Mucosa of stomach (tissue), 1 donor: ENCODE data around the gene ATP6AP1.

Experiments used
- H3K27me3 ChIP-seq: one replicate; pipeline ENCODE4 v1.7.0; 2013; ENCODE audit warnings: mild to moderate bottlenecking, low read length; ENCODE audit not compliant: control insufficient read depth, insufficient read depth
- H3K36me3 ChIP-seq: one replicate; pipeline ENCODE4 v1.7.0; 2013; ENCODE audit warnings: low read length; ENCODE audit not compliant: control insufficient read depth, insufficient read depth
- H3K4me1 ChIP-seq: one replicate; pipeline ENCODE4 v1.7.0; 2013; ENCODE audit warnings: mild to moderate bottlenecking, low read length; ENCODE audit not compliant: control insufficient read depth, insufficient read depth
- H3K4me3 ChIP-seq: one replicate; pipeline ENCODE4 v1.7.0; 2013; ENCODE audit warnings: low read length
- H3K9ac ChIP-seq: one replicate; pipeline ENCODE4 v1.7.0; 2013; ENCODE audit warnings: mild to moderate bottlenecking, low read length, moderate library complexity
- H3K9me3 ChIP-seq: one replicate; pipeline ENCODE4 v1.7.0; 2013; ENCODE audit warnings: mild to moderate bottlenecking, low read length, moderate library complexity; ENCODE audit not compliant: control insufficient read depth
- donor health status: Pancreatic carcinoma.

The ATP6AP1 gene

GRCh38 chrX:154436983-154437752, 8.7 kb downstream of the ATP6AP1 start, which contains the start of gene GDI1:
Gene GDI1 (plus strand): TSS chrX:154437154. CDS start chrX:154437255, 101 bp downstream.
- Histone ChIP-seq H3K27me3 (no peaks in the 10 kb centered on the region), H3K4me1 (peaks cover 10% of the 10 kb centered on the region), H3K9me3 (no peaks in the 10 kb centered on the region), H3K4me3 (peak within 1 kb of the TSS; percentile 25), H3K36me3 (no peaks in the 10 kb centered on the region), H3K9ac (no peak within 1 kb of the TSS)

- H3K27me3 ChIP-seq: no peaks in the 10 kb centered on the region
- peak overlapping the region; percentile 28 for H3K9ac ChIP-seq
- no peaks in the 10 kb centered on the region for H3K9me3 ChIP-seq
- no peaks in the 10 kb centered on the region for H3K36me3 ChIP-seq
- H3K4me3 ChIP-seq: peak overlapping the region; percentile 25
- peaks cover 10% of the 10 kb centered on the region for H3K4me1 ChIP-seq
Observed at GRCh38 chrX:154437971-154438893, 9.8 kb downstream of the ATP6AP1 start.

- no peaks in the 10 kb centered on the region for H3K27me3 ChIP-seq
- H3K4me3 ChIP-seq: no peak overlapping the region
- no peaks in the 10 kb centered on the region for H3K9me3 ChIP-seq
- H3K36me3 ChIP-seq: no peaks in the 10 kb centered on the region
- peaks cover 12% of the 10 kb centered on the region for H3K4me1 ChIP-seq
- H3K9ac ChIP-seq: no peak overlapping the region
Observed at GRCh38 chrX:154439841-154440240, 11.4 kb downstream of the ATP6AP1 start.

GRCh38 chrX:154440623-154441357, 12.3 kb downstream of the ATP6AP1 start:
- Histone ChIP-seq H3K4me1 (peaks cover 17% of the 10 kb centered on the region), H3K4me3 (no peak overlapping the region), H3K9ac (no peak overlapping the region), H3K36me3 (no peaks in the 10 kb centered on the region), H3K27me3 (no peaks in the 10 kb centered on the region), H3K9me3 (no peaks in the 10 kb centered on the region)

GRCh38 chrX:154441564-154441963, 13.1 kb downstream of the ATP6AP1 start:
- Histone ChIP-seq H3K36me3 (no peaks in the 10 kb centered on the region), H3K4me3 (no peak overlapping the region), H3K27me3 (no peaks in the 10 kb centered on the region), H3K9me3 (no peaks in the 10 kb centered on the region), H3K4me1 (peaks cover 17% of the 10 kb centered on the region), H3K9ac (no peak overlapping the region)

- Histone ChIP-seq H3K36me3 (no peaks in the 10 kb centered on the region), H3K4me3 (no peak overlapping the region), H3K9me3 (no peaks in the 10 kb centered on the region), H3K27me3 (no peaks in the 10 kb centered on the region), H3K4me1 (peaks cover 17% of the 10 kb centered on the region), H3K9ac (no peak overlapping the region)
Observed at GRCh38 chrX:154441984-154442707, 13.7 kb downstream of the ATP6AP1 start.

GRCh38 chrX:154443479-154443910, 15.0 kb downstream of the ATP6AP1 start:
- Histone ChIP-seq H3K9ac (peak overlapping the region; percentile 61), H3K36me3 (no peaks in the 10 kb centered on the region), H3K27me3 (no peaks in the 10 kb centered on the region), H3K9me3 (no peaks in the 10 kb centered on the region), H3K4me1 (peaks cover 8% of the 10 kb centered on the region), H3K4me3 (no peak overlapping the region)

- Histone ChIP-seq H3K4me1 (peaks cover 7% of the 10 kb centered on the region), H3K27me3 (no peaks in the 10 kb centered on the region), H3K4me3 (peak within 1 kb of the TSS; percentile 25), H3K36me3 (no peaks in the 10 kb centered on the region), H3K9me3 (no peaks in the 10 kb centered on the region), H3K9ac (peak within 1 kb of the TSS; percentile 75)
Observed at GRCh38 chrX:154443992-154444754, 15.7 kb downstream of the ATP6AP1 start, which contains the start of gene FAM50A. Gene FAM50A (plus strand): TSS chrX:154444141. CDS start chrX:154444236, 95 bp downstream.

GRCh38 chrX:154444755-154445246, 16.3 kb downstream of the ATP6AP1 start:
- Histone ChIP-seq H3K9ac (peak overlapping the region; percentile 75), H3K9me3 (no peaks in the 10 kb centered on the region), H3K4me1 (peaks cover 7% of the 10 kb centered on the region), H3K36me3 (no peaks in the 10 kb centered on the region), H3K27me3 (no peaks in the 10 kb centered on the region), H3K4me3 (peak overlapping the region; percentile 25)

- H3K9ac ChIP-seq: no peak overlapping the region
- no peaks in the 10 kb centered on the region for H3K27me3 ChIP-seq
- no peaks in the 10 kb centered on the region for H3K36me3 ChIP-seq
- peaks cover 7% of the 10 kb centered on the region for H3K4me1 ChIP-seq
- H3K9me3 ChIP-seq: no peaks in the 10 kb centered on the region
- H3K4me3 ChIP-seq: no peak overlapping the region
Observed at GRCh38 chrX:154445776-154446175, 17.3 kb downstream of the ATP6AP1 start.
